K562 (cell line): ENCODE measurements around the gene FGR. TPM values are rescaled to one million over a fixed set of nuclear protein-coding genes. Genes with fewer than 3 reads are reported as not detected.

Experiments
- CC2D1A ChIP-seq: fragments of 450-650 bp; IDR thresholded peaks from 2 replicates; pipeline ENCODE4 v1.6.1; 2017; ENCODE audit warnings: mild to moderate bottlenecking
- CEBPG ChIP-seq, 3 experiments: fragments of 200-800 bp in 1 of 3; sonication (Bioruptor generic) in 1 of 3; sonication (generic) in 1 of 3; formaldehyde crosslinking in 1 of 3; IDR thresholded peaks in 2 of 3; conservative IDR thresholded peaks in 1 of 3; 2 replicates each; pipeline versions ENCODE4 v1.6.1 to v1.8.0; 2016 to 2022; ENCODE audit warnings: missing compliant biosample characterization in 2 of 3, missing genetic modification characterization in 2 of 3, mild to moderate bottlenecking in 1 of 3, missing genetic modification reagents in 1 of 3
- ESRRA ChIP-seq: fragments of 450-650 bp; IDR thresholded peaks from 2 replicates; pipeline ENCODE4 v1.6.1; 2014; ENCODE audit warnings: low read depth, mild to moderate bottlenecking, moderate library complexity, borderline replicate concordance
- JUN ChIP-seq, 2 experiments: sonication (generic) in 1 of 2; formaldehyde crosslinking in 1 of 2; IDR thresholded peaks; 2 replicates each; pipeline versions ENCODE4 v1.6.1 to v1.8.0; 2012 to 2022; ENCODE audit warnings: borderline replicate concordance in 2 of 2, mild to moderate bottlenecking in 2 of 2, improper control_type of control experiment in 1 of 2, low read depth in 1 of 2, low read length in 1 of 2, missing genetic modification reagents in 1 of 2
- MAZ ChIP-seq, 2 experiments: fragments of 450-650 bp in 1 of 2; sonication (generic) in 1 of 2; formaldehyde crosslinking; IDR thresholded peaks in 1 of 2; conservative IDR thresholded peaks in 1 of 2; 2 replicates each; pipeline versions ENCODE4 v1.4.0 to v1.5.0; 2020; ENCODE audit warnings: mild to moderate bottlenecking in 1 of 2, missing genetic modification reagents in 1 of 2
- MTA3 ChIP-seq: fragments of 450-650 bp; formaldehyde crosslinking; IDR thresholded peaks from 2 replicates; pipeline ENCODE4 v1.6.1; 2017; ENCODE audit warnings: mild to moderate bottlenecking, borderline replicate concordance
- NFYB ChIP-seq: IDR thresholded peaks from 2 replicates; pipeline ENCODE4 v1.6.1; 2011; ENCODE audit warnings: mild to moderate bottlenecking, moderate library complexity; ENCODE audit not compliant: insufficient read length; ENCODE audit errors: extremely low read depth
- NRF1 ChIP-seq, 2 experiments: fragments of 450-650 bp; IDR thresholded peaks in 1 of 2; conservative IDR thresholded peaks in 1 of 2; 2 replicates each; pipeline ENCODE4 v1.6.1; 2014; ENCODE audit warnings: mild to moderate bottlenecking in 2 of 2
- RAD21 ChIP-seq, 2 experiments: fragments of 250-450 bp in 1 of 2; fragments of 450-650 bp in 1 of 2; sonication (Bioruptor Pico) in 1 of 2; formaldehyde crosslinking in 1 of 2; IDR thresholded peaks in 1 of 2; conservative IDR thresholded peaks in 1 of 2; 2 replicates each; pipeline versions ENCODE4 v1.4.0 to v1.8.0; 2020 to 2022; ENCODE audit warnings: mild to moderate bottlenecking in 2 of 2, moderate library complexity in 1 of 2
- SAFB ChIP-seq: fragments of 200-400 bp; formaldehyde crosslinking; IDR thresholded peaks from 2 replicates; pipeline ENCODE4 v1.6.1; 2017; ENCODE audit warnings: low read depth, low read length, borderline replicate concordance
- SMC3 ChIP-seq: conservative IDR thresholded peaks from 2 replicates; pipeline ENCODE4 v1.6.1; 2011; ENCODE audit warnings: low read depth, low read length, improper control_type of control experiment; ENCODE audit not compliant: insufficient read depth
- ZNF253 ChIP-seq: fragments of 250-450 bp; sonication (Bioruptor Pico); conservative IDR thresholded peaks from 2 replicates; pipeline ENCODE4 v1.6.1; 2021; ENCODE audit warnings: mild to moderate bottlenecking
- polyA plus RNA-seq, 8 experiments: library from polyadenylated mRNA; depleted of rRNA in 4 of 8; stranded (reverse) in 5 of 8; unstranded in 3 of 8; fragments of >200 nt; fragmentation: Nextera tagmentation in 2 of 8; fragmentation: Illumina TruSeq in 1 of 8; extraction: Ambion mirVana in 2 of 8; extraction: Trizol in 1 of 8; gene quantifications; 2 replicates each; pipeline versions ENCODE4 v1.2.1 to v1.2.3, GENCODE V29; 2011 to 2014; ENCODE audit warnings: inconsistent platforms in 1 of 8, missing spikeins in 1 of 8
- total RNA-seq, 7 experiments: library from RNA; depleted of rRNA in 6 of 7; stranded (reverse); fragments of >200 nt in 6 of 7; fragmentation: Illumina TruSeq in 2 of 7; extraction: Trizol in 2 of 7; gene quantifications; 2 replicates each; pipeline versions ENCODE4 v1.2.1 to v1.2.3, GENCODE V29; 2011 to 2021; ENCODE audit warnings: low replicate concordance in 1 of 7
- TF ChIP-seq, protein P1 (sequence below): fragments of 250-450 bp; sonication (Bioruptor Pico); IDR thresholded peaks from 2 replicates; pipeline ENCODE4 v1.4.0; 2020
- TF ChIP-seq, protein P2 (sequence below), 3 experiments: fragments of 200-800 bp in 1 of 3; fragments of 250-450 bp in 1 of 3; fragments of 450-650 bp in 1 of 3; sonication (Bioruptor Pico) in 1 of 3; sonication (Bioruptor generic) in 1 of 3; formaldehyde crosslinking in 1 of 3; IDR thresholded peaks; 2 replicates each; pipeline versions ENCODE4 v1.6.1 to v1.8.0; 2016 to 2022; ENCODE audit warnings: mild to moderate bottlenecking in 2 of 3, missing genetic modification characterization in 2 of 3, missing compliant biosample characterization in 1 of 3, moderate library complexity in 1 of 3

Gene FGR
- total and polyA plus RNA-seq, 9 of the 15 experiments (the other 6 are each of a cell fraction or from before 2014, with no cell fraction given), result 0.04 to 0.11 TPM; not detected in 7

DNA sequence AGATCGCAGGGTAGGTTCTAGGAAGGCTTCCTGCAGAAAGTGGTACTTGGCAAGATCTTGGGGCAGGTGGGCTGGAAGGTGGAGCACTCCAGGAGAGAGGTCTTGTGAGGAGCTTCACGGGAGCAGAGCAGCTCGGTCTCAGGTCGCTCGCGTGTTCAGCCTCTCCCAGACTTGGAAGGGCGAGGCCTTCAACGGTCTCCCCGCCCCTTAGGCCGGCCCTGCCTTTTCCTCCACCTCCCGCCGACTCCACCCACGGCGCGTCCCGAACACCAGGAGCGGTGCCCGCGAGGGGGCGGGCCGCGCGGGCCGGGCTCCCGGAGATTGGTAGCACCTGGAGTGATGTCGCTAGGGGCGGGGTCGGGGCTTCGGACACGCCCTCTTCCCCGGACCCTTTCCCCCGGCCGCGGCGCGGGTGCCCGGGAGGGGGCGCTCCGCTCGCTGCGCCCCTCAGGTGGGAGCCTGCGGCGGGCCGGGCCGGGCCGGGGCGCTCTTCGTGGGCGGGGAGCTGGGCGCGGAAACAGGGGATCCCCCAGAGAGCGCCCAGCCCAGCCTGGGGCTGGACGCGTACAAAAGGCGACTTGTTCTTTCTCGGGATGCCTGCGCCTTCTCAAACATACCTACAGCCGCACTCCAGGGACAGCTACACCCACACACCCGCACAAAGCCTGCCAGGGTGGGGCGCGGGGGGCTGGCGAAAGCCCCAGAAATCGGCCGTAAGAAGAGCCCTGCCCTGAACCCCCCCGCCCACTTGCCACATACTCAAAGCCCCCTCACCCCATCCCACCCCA lies 66.5 kb downstream of the FGR start (continued):
- TF ChIP-seq, protein P1, sequence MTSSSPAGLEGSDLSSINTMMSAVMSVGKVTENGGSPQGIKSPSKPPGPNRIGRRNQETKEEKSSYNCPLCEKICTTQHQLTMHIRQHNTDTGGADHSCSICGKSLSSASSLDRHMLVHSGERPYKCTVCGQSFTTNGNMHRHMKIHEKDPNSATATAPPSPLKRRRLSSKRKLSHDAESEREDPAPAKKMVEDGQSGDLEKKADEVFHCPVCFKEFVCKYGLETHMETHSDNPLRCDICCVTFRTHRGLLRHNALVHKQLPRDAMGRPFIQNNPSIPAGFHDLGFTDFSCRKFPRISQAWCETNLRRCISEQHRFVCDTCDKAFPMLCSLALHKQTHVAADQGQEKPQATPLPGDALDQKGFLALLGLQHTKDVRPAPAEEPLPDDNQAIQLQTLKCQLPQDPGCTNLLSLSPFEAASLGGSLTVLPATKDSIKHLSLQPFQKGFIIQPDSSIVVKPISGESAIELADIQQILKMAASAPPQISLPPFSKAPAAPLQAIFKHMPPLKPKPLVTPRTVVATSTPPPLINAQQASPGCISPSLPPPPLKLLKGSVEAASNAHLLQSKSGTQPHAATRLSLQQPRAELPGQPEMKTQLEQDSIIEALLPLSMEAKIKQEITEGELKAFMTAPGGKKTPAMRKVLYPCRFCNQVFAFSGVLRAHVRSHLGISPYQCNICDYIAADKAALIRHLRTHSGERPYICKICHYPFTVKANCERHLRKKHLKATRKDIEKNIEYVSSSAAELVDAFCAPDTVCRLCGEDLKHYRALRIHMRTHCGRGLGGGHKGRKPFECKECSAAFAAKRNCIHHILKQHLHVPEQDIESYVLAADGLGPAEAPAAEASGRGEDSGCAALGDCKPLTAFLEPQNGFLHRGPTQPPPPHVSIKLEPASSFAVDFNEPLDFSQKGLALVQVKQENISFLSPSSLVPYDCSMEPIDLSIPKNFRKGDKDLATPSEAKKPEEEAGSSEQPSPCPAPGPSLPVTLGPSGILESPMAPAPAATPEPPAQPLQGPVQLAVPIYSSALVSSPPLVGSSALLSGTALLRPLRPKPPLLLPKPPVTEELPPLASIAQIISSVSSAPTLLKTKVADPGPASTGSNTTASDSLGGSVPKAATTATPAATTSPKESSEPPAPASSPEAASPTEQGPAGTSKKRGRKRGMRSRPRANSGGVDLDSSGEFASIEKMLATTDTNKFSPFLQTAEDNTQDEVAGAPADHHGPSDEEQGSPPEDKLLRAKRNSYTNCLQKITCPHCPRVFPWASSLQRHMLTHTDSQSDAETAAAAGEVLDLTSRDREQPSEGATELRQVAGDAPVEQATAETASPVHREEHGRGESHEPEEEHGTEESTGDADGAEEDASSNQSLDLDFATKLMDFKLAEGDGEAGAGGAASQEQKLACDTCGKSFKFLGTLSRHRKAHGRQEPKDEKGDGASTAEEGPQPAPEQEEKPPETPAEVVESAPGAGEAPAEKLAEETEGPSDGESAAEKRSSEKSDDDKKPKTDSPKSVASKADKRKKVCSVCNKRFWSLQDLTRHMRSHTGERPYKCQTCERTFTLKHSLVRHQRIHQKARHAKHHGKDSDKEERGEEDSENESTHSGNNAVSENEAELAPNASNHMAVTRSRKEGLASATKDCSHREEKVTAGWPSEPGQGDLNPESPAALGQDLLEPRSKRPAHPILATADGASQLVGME (CRISPR knock-in tag), result no peak
- no peak for TF ChIP-seq ZNF253 (CRISPR knock-in tag)
- peak; percentile 13 for TF ChIP-seq NFYB
- TF ChIP-seq CC2D1A, result no peak
- TF ChIP-seq, protein P2, sequence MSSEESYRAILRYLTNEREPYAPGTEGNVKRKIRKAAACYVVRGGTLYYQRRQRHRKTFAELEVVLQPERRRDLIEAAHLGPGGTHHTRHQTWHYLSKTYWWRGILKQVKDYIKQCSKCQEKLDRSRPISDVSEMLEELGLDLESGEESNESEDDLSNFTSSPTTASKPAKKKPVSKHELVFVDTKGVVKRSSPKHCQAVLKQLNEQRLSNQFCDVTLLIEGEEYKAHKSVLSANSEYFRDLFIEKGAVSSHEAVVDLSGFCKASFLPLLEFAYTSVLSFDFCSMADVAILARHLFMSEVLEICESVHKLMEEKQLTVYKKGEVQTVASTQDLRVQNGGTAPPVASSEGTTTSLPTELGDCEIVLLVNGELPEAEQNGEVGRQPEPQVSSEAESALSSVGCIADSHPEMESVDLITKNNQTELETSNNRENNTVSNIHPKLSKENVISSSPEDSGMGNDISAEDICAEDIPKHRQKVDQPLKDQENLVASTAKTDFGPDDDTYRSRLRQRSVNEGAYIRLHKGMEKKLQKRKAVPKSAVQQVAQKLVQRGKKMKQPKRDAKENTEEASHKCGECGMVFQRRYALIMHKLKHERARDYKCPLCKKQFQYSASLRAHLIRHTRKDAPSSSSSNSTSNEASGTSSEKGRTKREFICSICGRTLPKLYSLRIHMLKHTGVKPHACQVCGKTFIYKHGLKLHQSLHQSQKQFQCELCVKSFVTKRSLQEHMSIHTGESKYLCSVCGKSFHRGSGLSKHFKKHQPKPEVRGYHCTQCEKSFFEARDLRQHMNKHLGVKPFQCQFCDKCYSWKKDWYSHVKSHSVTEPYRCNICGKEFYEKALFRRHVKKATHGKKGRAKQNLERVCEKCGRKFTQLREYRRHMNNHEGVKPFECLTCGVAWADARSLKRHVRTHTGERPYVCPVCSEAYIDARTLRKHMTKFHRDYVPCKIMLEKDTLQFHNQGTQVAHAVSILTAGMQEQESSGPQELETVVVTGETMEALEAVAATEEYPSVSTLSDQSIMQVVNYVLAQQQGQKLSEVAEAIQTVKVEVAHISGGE (CRISPR knock-in tag; IDR thresholded peaks at IDR 0.05), result no peak; a peak in 1 of 6 replicates
- peak; percentile 89 for TF ChIP-seq MTA3
- TF ChIP-seq CEBPG (CRISPR knock-in tag; IDR thresholded peaks at IDR 0.05), result peak; percentile 7; the same call in 1 of the 2 replicates
- TF ChIP-seq CEBPG (tag; conservative IDR thresholded peaks at IDR 0.05 in 1 of 2, IDR thresholded peaks at IDR 0.05 in 1 of 2), result no peak
- peak; percentile 79 to 81 for TF ChIP-seq NRF1 (conservative IDR thresholded peaks at IDR 0.05 in 1 of 2, IDR thresholded peaks at IDR 0.05 in 1 of 2)
- peak; percentile 18; the same call in 1 of the 2 replicates for TF ChIP-seq SMC3
- TF ChIP-seq RAD21 (CRISPR knock-in tag; conservative IDR thresholded peaks at IDR 0.05 in 1 of 2, IDR thresholded peaks at IDR 0.05 in 1 of 2), result peak; percentile 54 to 56
- TF ChIP-seq JUN (IDR thresholded peaks at IDR 0.05; ENCODE audit: borderline replicate concordance, low read depth, low read length), result 0 out of 2 replicates have a peak, but pooled peaks have one; percentile 36
- no peak; the same call in 1 of the 2 replicates for TF ChIP-seq JUN (CRISPR knock-in tag; IDR thresholded peaks at IDR 0.05; ENCODE audit: borderline replicate concordance)
- peak; percentile 80 to 96 for TF ChIP-seq MAZ (CRISPR knock-in tag; conservative IDR thresholded peaks at IDR 0.05 in 1 of 2, IDR thresholded peaks at IDR 0.05 in 1 of 2)
- peak; percentile 45; the same call in 1 of the 2 replicates for TF ChIP-seq ESRRA
- TF ChIP-seq SAFB, result peak; percentile 88; the same call in 1 of the 2 replicates
